Retina (tissue), 1 donor: ENCODE measurements around the gene COPS7B.

Experiments
- DNase-seq: peaks from one replicate; pipeline ENCODE4 v3.0.0-alpha.2; 2016

COPS7B gene

DNA sequence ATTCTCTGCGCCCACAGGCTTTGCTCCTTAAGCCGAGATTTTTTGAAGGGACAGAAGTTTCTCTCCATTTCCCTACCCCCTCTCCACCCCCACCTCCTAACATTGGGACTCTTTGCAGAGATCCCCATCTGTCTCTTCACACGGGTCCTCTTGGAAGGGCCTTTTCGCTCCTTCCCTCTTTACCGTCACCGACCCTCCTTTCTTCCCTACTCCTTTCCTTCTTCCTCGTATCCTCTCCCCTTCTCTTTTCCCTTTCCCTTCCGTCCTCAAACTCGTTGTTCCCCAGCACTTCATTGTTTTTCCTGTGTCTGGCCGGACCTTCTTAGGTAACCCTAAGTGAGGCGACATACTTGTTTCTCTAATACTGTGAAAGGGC is 660 bp downstream of the COPS7B start:
- DNase-seq, result no peak

DNA sequence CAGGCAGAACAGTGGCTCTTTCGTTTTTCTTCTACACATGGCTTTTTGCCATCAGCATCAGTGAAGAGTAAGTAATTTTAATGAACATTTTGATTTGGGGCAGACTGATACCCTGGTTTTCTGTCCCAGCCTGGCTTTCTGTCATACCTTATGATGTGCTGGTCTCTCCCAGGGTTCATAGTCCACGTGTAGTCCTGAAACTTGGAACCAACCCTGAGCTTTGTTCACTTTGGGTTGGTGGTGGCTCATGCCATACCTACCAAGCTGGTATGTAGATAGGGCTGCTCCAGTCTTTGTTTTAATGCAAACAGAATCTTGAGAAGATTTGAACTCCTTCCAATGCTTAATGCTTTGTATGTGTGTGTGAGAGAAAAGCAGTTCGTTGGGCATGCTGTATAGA is 4.9 kb downstream of the COPS7B start:
- no peak for DNase-seq

DNA sequence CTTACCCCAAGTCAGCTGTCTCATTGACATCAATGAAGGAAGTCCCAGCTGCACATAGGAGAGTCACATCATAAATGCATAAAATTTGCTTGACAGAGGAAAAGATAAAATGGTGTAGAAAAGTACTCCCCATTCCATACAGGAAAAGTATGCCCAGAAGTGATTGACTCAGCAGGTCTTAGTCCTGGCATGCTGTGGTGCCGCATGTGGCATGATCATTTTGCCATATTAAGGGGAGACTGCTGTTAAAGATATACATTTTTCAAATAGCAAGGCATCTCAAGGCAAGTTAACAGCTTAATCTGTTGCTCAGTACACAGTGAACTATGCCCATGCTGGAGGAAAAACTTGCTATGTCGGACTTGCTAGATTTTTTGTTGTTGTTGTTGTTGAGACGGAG is 8.1 kb downstream of the COPS7B start:
- DNase-seq, result no peak

DNA sequence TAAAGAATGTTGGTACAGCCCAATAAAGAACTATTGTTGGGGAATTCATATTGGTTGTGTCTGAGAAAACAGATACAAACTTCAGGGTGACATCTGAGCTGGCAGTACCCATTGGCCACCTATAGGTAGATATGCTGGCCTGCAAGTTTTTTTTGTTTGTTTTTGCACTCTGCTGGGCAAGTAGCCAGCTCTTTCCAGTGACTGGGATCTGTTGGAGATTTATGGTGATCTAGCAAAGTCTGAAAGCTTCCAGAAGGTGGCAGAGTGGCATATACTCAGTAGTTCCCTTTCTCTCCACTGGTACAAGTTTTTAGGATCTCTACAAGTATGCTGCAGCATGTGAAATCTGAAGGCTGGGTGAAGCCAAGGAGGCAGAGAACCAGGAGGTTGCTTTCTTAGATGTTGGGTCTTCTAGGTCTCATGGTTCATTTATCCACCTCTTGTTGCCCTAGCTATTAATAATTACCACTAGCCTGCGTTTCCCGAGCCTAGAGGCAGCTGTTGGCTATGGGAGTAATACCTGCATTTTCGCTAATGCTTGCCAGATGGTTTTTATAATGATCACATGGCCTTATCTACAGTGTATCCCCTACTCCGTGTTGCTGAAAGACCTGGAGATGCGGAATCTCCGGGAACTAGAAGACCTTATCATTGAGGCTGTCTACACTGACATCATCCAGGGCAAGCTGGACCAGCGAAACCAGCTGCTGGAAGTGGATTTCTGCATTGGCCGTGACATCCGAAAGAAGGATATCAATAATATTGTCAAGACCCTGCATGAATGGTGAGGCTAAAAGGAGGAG is 9.5 kb downstream of the COPS7B start:
- DNase-seq, result no peak

DNA sequence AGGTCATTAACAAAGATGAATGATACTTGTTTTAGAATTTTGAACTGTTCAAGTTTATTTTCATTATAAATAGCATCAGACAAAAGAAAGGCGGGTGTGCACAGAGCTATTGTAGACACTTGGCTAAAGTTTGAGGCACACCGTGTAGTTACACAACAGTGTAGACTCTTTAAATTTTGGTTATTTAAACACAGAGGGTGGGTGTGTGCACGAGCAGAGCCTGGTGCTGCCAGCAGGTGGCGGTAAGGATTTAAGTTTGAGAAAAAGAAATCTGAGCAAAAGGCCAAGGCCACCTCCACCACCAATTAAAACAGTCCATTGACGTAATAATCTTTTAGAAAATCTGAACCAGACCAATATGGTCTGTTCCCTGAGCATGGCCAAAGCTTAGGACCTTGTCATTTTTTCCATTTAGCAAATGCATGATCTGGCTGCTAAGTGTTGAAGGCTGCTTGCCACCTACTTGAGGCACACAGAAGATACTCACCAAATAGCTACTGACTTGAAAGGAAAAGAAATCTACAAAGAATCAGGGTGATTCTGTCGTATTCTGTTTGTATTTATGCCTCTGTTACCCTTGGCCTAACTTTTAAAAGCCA is 14.3 kb downstream of the COPS7B start:
- DNase-seq, result peak; percentile 29

DNA sequence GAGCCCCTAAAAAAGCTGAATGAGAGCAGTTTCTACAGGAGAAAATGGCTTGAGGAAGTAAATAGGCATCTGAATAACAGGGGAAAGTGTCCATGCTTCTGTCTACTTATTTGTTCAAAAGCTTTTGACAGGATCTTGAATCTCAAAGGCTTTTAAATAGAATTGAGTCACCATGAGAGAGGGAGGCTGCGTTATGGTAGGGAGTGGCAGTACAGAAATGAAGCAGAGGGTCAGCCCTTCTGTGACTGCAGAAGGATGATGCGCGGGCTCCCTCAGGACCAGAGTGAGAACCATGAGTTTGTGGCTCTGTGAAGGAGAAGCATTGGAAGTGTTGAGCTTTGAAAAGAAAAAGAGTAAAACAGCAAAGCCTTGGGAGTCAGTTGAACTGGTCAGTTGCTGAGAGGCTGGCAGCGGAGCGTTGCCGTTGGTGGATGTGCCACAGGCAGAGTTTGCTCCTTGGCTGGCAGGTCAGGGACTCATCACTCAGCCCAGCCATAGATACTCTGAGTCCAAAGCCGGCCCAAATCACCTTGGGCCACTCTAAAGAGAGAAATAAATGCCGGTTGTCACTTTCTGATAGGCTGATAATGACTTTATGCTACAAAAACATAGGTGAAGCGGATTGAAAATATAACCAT is 17.4 kb downstream of the COPS7B start:
- no peak for DNase-seq

DNA sequence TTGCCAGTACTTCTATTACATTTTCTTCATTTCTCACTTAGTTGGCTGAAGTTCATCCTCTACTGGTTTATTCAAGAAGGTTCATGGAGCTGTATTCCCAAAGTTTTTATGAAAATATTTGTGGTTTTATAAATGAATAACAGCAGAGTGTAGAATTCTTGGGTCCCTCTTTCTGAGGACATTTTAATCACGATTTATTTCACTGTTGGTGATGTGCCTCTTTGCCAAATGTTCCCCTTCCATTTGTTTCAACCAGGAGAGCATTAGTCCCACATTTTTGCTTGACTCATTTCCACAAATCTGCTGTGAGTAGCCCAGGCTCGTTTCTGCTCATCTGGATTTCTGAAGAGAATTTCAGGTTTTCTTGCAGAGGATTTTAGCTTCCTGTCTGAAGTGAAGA is 20.8 kb downstream of the COPS7B start:
- no peak for DNase-seq

DNA sequence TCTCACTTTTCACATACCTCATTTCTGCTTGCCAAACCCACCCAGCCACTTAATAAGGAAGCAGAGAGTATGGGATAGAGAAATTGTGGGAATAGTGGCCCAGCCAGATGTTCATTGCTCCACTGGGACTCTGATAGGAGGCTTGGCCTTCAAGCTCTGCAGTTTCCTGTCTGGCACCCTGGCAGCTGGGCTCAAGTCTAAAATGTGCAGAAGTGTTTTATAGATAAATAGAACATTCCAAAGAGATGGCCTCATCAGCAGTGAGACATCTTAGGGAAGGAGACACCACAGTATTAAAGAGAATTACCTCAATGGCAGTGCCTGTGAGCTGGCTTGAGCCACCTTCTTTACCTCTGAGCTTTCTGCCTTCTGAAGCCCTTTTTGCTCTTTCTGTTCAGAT is 24.7 kb downstream of the COPS7B start:
- no peak for DNase-seq

DNA sequence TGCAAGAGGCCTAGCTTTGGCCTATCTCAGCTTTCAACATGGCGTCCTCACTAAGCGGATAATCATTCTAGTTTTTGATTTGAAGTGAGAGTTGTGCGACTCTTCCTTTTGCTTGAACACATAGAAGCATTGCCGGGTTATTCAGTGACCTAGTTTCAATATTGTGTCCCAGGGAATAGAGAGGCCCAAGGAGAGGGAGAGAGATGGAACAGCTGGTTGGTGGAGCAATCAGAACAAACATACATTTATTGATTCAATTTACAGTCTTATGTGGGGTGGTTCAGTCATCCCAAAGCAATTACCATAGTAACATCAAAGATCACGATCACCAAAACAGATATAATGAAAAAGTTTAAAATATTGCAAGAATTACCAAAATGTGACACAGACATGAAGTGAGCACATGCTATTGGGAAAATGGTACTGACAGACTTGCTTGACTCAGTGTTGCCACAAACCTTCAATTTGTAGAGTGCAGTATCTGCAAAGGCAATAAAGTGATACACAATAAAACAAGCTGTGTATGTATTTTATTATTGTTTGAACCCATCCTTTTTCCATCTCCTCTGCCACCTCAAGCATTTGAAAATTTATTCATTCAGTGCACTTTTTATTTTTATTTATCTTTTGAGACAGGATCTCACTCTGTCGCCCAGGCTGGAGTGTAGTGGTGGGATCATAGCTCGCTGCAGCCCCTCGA is 30.2 kb downstream of the COPS7B start:
- DNase-seq, result no peak

DNA sequence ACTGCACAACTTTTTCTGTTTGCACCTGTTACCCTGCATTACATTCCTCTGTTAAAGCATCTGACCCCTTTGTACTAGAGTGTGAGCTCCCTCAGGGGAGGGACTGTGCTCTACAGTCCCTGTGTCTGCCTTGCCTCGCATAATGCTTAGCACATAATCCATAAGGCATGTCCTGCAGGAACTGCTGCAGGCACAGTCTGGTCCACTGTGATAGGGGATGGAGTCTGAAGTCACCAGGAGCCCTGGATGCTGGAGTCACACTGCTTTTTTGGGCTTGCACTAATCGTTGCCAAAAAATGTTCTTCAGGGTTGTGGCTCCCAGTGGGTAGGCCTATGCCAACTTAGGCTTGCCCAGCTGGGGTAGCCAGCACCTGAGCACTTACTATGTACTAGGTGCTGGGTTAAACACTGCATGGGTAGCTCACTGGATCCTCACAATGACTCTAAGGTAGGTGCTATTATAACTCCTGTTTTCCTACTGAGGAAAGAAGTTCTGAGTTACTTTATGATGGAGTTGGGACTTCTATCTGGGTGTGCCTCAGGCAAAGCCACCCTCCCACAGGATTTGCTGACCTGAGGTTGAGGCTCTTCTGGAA is 33.3 kb downstream of the COPS7B start:
- DNase-seq, result no peak

DNA sequence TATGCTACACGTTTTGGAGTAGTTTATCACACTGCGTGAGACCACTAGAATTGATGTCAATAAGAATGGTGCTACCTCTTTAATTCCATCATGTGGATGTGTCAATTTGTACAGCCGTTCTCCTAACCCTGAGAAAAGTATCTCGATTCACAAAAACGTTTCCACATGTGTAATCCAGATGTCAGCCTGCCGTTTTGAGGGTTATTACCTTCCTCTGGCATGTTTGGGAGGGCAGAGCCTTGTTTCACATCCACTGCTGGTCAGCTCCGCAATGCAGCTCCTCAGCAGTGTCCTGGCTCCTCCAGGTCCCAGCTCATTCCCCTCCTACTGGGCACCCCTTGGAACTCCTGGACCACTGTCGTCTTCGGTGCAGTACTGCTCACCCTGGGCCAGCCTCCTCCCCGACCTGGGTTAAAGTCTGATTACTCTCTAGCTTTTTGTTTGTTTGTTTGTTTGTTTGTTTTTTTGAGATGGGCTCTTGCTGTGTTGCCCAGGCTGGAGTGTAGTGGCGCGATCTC is 34.6 kb downstream of the COPS7B start:
- DNase-seq, result no peak

DNA sequence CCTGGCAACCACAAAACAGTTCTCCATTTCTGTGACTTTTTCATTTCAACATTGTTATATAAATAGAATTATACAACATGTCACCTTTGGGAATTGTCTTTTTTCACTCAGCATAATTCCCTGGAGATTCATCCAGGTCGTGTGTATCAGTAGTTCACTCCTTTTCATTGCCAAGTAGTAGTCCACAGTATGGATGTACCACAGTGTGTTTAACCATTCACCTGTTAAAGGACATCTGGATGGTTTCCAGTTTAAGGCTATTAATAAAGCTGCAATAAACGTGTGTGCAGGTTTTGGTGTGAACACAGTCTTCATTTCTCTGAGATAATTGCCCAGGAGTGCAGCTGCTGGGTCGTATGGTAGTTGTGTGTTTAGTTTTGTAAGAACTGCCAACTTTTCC is 35.7 kb downstream of the COPS7B start:
- no peak for DNase-seq

DNA sequence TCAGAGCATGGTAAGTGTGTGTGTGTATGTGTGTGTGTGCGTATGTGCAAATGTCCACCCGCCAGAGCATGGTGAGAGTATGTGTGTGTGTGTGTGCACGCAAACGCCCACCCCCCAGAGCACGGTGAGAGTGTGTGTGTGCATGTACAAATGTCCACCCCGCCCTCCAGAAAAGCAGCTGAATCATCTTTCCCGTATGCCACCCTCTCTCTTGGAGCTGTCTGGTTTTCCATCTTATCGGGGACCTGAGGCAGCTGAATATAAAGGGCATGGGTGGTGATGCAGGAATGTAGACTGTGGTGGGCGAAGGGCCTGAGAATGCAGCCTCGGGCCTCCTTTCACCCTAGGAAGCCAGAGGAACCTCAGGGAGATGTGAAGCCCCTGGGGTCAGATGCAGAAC is 66.9 kb downstream of the COPS7B start:
- DNase-seq, result no peak

DNA sequence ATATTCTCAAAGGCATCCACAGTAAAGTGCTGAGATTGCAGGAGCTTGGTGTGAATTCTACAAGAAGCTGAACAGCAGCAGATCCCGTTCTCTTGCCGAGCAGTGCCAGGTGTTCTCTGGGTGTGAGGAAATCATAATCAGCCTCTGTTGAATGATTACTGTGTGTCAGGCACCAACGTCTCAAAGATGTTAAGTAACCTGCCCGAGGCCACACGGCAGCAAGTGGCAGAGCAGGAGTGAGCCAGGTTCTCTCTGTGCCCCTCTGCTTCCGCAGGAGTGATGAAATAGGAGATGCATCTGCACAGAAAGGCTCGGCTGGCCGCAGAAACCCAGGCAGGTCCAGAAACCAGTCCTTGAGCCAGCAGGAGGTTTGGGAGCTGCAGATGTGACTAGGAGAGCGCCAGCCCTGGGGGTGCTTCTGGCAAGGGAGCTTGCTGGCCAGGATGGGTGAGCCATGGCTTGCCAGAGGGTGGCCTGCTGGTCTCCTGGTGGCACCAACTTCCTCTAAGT is 68.4 kb downstream of the COPS7B start:
- DNase-seq, result no peak

DNA sequence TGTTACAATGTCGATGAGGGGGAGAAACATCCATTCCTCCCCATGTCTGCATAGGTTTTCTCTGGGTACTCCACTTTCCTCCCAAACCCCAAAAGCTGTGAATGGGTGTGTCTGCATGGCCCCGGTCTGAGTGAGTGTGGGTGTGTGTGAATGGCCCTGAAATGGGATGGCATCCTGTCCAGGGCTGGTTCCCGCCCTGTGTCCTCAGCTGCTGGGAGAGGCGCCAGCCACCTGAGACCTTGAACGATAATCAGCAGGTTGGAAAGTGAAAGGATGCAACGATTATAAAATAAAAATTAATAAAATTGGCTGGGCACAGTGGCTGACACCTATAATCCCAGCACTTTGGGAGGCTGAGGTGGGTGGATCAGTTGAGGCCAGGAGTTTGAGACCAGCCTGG is 70.7 kb downstream of the COPS7B start:
- no peak for DNase-seq
